ENCODE results near the gene PAQR5. TPM values are rescaled to one million over a fixed set of nuclear protein-coding genes. Genes with fewer than 3 reads are reported as not detected.
"Not testable (repeated sequence)": the region's sequence is repeated elsewhere in the genome, so short reads cannot be mapped to it uniquely, and the experiment has no call there.

The PAQR5 gene
- total RNA-seq, 1 experiment from 2014 or later = 0.03 TPM

DNA sequence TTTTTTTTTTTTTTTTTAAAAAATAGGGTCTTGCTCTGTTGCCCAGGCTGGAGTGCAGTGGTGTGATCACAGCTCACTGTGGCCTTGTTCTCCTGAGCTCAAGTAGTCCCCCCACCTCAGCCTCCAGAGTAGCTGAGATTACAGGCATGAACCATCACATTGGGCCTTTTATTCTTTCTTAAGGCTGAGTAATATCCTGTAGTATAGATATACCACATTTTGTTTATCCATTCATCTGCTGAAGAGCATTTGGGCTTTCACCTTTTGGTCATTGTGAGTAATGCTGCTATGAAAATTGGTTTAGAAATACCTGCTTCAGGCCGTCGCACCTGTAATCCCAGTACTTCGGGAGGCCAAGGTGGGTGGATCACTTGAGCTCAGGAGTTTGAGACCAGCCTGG lies 42.6 kb downstream of the PAQR5 start:
- in situ Hi-C loops (cut with HindIII; ENCODE audit: low sequenced_read_pairs) = no loop called here
- no peak for DNase-seq (ENCODE audit: low spot score)

DNA sequence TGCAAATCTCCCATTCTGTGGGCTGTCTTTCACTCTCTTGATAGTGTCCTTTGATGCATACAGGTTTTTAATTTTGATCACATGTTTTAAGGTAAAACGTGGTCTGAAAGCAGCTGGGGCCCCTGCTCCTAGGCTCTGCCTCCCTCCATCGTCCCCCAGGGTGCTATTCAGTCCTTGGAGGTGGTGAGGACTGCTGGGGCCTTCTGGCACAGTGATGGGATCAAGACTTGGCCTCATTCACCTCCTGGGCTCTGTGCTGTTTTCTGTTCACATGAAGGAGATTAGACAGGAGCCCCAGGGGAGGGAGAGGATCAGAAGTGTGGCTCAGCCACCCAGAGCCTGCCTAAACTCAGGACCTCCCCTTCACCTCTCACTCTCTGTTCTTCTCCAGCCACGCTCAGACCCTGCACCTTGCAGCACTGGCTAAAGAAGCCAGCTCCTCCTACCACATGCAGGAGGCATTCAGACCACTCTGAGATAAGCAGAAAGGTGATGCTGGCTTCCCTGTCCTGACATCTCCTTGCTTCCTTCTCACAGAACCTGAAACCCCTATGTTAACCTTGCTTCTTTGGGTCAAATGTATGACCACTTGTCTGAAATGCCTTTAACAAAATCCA lies 43.9 kb downstream of the PAQR5 start:
- in situ Hi-C loops (cut with HindIII; ENCODE audit: low sequenced_read_pairs) = no loop called here
- no peak for DNase-seq (ENCODE audit: low spot score)

DNA sequence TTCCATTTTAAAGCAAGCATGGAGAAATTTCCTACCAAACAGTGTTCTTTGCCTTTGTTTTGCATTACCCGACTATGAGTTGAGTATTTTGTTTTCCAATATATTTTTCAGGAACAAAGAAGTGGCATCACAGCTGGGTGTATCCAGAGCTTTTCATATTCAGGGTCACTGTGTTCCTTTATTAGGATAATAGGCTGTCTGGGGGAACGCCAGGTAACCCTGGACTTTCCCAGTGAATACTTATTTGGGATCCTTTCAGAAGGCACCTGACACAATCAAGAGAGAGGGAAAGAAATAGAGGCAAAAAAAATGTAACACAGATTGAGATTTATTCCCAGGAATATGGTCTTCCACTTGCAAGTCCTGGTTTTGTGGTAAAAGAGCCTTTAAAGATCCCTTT lies 44.4 kb downstream of the PAQR5 start:
- in situ Hi-C loops (cut with HindIII; ENCODE audit: low sequenced_read_pairs) = no loop called here
- DNase-seq (ENCODE audit: low spot score) = no peak

DNA sequence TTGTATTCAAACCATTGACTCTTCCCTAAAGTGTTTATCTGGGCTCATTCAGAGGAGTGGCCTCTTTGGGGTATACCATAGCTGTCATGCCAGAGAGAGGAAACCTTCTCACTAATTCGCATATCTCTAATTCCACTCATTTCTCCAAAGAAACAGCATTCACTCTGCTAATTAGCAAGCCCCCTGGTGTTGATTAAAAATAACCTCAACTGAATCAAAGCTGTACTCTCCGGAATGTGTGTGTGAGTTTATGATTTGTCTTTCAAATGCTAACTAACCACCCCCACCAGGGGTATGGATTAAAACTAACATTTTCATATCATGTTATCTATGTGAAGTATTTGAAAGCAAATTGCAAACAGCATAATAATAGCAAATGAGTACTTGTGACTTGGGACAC lies 45.5 kb downstream of the PAQR5 start:
- in situ Hi-C loops (cut with HindIII; ENCODE audit: low sequenced_read_pairs) = no loop called here
- no peak for DNase-seq (ENCODE audit: low spot score)

DNA sequence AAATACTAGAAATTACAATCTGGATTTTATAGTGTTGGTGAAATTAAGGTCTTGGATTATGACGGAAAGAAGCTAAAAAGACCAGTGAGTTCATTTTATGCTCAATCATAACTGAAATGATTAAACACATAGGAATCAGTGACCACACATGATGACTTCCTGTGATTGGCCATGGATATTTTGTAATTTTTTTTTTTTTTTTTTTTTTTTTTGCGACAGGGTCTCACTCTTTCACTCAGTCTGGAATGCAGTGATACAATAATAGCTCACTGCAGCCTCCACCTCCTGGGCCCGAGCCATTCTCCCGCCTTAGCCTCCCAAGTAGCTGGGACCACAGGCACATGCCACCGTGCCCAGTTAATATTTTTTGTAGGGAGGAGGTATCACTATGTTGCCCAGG lies 47.4 kb downstream of the PAQR5 start:
- in situ Hi-C loops (cut with HindIII; ENCODE audit: low sequenced_read_pairs) = no loop called here
- no peak for DNase-seq (ENCODE audit: low spot score)

DNA sequence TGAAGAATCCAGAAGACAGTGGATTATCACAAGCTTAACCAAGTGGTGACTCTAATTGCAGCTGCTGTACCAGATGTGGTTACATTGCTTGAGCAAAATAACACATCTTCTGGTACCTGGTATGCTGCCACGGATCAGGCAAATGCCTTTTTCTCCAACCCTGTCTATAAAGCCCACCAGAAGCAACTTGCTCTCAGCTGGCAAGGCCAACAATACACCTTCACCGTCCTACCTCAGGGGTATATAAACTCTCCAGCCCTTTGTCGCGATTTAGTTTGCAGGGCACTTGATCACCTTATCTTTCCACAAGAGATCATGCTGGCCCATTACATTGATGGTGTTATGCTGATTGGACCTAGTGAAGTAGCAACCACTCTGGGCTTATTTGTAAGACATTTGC lies 52.6 kb downstream of the PAQR5 start:
- in situ Hi-C loops (cut with HindIII; ENCODE audit: low sequenced_read_pairs) = no loop called here
- DNase-seq (ENCODE audit: low spot score) = no peak

DNA sequence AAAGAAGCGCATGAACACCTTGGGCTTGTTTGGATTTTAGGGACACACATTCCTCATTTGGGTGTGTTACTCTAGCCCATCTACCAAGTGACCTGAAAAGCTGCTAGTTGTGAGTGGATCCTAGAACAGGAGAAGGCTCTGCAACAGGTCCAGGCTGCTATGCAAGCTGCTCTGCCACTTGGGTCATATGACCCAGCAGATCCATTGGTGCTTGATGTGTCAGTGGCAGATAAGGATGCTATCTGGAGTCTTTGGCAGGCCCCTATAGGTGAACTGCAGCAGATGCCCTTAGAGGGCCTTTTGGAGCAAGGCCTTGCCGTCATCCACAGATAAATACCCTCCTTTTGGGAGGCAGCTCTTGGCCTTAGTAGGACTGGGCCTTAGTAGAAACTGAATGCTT lies 53.2 kb downstream of the PAQR5 start:
- no peak for DNase-seq (ENCODE audit: low spot score)
- in situ Hi-C loops (cut with HindIII; ENCODE audit: low sequenced_read_pairs) = no loop called here

DNA sequence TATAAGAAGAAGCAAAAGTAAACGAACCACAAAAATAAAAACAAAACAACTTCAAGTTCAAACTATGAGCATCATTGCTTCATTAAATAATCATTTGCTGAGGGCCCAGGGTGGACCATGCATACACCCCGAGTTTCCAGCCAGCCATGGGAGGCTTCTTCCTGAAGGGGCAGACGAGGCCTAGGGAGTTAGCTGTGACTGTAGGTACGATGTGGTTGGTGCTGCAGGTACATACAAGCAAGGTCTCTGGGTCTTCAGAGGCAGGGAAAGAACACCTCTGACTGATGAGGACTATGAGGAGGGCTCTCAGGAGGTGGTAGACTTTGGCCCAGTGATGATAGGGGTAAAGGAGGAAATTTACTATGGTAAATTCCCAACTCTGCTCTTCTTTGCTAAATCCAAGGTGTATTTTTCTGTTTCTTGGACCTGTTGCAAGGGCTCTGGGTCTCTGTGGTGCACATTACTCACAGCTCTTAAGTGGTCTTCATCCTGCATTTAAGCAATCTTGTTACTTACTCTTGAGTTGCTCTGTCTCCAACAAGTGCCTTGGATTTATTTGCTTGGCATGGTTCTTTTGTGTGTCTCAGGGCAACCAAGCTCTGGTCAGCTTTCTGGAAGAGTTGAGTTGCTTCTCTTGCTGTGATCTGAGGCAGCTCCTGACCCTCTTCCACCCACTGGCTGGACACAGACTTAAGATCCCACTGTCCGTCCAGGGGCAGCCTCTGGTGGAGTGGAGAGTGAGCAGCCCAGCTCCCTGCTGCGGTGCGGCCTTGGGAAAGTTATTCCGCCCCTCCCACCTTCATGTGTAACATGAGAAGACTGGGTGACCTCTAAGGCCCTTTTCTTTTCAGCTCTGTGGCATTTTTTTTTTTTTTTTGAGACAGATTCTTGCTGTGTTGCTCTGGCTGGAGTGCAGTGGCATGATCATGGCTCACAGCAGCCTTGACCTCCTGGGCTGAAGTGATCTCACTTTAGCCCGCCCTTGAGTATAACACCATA lies 59.4 kb downstream of the PAQR5 start:
- DNase-seq (ENCODE audit: low spot score) = no peak
- in situ Hi-C loops (cut with HindIII; ENCODE audit: low sequenced_read_pairs) = no loop called here

DNA sequence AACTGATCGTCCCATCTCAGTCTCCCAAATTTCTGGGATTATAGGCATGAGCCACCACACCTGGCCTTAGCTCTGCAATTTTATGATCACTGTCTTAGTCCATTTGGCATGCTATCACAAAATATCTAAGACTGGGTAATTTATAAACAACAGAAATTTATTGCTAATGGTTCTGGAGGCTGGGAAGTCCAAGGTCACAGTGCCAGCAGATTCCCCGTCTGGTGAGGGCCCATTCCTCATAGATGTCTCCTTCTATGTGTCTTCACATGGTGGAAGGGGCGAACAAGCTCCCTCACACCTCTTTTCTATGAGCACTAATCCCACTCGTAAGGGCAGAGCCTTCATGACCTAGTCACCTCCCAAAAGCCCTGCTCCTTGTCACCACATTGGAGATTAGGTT lies 60.1 kb downstream of the PAQR5 start:
- no peak for DNase-seq (ENCODE audit: low spot score)
- in situ Hi-C loops (cut with HindIII; ENCODE audit: low sequenced_read_pairs) = no loop called here

DNA sequence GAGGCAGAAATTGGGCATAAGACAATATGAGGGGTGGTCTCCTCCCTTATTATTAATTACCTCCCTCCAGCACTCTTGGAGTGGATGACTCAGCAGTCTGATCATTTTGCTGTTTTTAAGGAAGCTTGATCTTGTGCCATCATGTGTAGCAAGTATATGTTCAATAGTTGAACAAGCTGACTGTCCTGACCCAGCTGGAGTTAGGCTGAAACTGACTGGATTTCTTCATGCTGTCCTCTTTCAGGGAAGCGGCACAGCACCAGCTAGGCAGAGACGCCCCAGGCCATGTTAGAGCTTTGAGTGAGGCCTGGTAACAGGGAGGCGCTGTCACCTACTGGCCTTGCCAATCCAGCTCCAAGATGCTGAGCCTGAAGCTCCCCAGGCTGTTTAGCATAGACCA lies 61.0 kb downstream of the PAQR5 start:
- no peak for DNase-seq (ENCODE audit: low spot score)
- in situ Hi-C loops (cut with HindIII; ENCODE audit: low sequenced_read_pairs) = no loop called here

DNA sequence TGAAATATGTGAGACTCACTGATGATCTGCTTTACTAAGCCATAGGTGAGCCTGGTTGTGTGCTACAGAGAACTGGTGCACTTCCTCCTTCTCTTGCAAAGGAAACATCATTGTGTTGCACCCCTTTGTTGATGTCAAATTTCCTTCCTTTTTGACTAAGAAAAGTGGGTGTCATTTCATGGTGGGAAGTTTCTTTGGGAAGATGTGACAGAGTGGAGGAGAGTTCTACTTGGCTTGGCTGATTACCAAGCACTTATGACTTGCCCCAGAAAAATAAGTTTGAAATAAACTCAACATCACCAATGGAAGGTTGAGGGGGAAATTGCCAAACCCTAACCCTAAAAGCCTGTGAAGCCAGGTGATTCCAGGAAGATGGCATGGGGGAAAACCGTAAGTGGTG lies 61.9 kb downstream of the PAQR5 start:
- DNase-seq (ENCODE audit: low spot score) = no peak
- in situ Hi-C loops (cut with HindIII; ENCODE audit: low sequenced_read_pairs) = no loop called here

DNA sequence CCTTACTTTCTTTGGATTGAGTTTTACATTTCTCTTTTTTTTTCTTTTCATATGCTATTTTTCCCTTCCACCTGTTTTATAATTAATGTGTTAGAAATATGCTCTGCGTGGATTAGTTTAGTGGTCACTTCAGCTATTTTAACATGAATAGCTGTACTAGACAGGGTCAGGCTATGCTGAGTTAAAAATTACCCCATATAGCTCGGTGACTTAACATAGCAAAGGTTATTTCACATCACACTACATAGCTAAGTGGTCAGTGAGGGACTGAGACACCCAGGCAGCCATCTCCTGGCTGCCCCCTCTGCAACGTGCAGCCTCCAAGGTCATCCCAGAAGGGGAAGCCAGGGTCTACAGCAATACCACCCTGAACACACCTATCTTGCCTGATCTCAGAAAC lies 68.5 kb downstream of the PAQR5 start:
- in situ Hi-C loops (cut with HindIII; ENCODE audit: low sequenced_read_pairs) = no loop called here
- DNase-seq (ENCODE audit: low spot score) = no peak

DNA sequence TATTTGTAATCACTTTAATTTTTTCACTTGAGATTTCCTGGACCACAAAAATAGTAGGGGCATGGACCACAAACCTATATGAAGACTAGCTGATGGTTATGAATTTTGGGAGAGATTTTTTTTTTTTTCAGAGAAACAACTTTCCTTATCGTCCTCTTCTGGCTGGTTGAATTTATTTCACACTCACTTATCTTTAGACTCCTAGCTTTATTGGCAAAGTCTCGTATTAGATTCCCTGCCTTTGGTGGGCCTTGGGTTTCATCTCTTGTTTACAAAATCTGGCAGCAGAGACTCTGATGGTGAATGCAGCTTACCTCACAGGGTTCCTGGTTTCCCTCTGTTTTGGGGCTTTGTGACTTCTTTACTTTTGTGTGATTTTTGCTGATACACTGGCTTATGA lies 70.9 kb downstream of the PAQR5 start:
- in situ Hi-C loops (cut with HindIII; ENCODE audit: low sequenced_read_pairs) = no loop called here
- no peak for DNase-seq (ENCODE audit: low spot score)

DNA sequence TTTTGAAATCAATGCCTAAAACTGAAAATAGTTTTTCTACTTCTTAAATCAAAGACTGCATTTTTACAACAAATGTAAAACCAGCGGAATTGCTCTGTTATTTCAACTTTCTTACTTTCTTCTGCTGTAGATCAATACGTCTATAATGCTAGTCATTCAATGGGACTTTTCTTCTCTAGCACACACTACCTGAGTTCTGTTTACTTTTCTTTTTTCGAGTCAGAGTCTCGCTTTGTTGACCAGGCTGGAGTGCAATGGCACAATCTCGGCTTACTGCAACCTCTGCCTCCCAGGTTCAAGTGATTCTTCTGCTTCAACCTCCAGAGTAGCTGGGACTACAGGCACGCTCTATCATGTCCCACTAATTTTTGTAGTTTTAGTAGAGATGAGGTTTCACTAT lies 74.7 kb downstream of the PAQR5 start:
- no peak for DNase-seq (ENCODE audit: low spot score)
- in situ Hi-C loops (cut with HindIII; ENCODE audit: low sequenced_read_pairs) = no loop called here

DNA sequence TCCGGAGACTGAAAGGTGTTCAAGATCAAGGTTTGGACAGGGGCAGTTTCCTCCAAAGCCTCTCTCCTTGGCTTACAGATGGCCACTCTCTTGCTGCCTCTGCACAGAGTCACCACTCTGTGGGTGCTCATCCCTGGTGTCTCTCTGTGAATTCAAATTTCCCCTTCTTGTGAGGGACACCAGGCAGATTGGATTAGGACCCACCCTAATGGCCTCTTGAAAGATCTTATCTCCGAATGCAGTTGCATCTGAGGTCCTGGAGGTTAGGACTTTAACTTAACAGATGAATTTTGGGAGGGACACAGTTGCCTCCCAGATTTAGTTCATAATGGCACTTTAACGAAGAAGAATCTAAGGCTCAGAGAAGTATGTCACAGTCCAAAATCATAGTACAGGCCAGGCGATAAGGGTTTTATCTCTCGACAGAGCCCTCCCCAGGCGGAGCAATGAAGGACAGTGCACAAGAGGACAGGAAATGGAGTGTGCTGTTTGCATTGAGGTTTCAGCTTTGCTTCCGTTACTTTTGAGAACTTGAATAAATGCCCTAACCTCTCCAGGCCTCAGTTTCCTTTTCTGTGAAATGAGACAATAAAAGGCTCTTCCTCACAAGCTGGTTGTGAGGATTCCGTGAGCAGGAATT lies 76.6 kb downstream of the PAQR5 start:
- in situ Hi-C loops (cut with HindIII; ENCODE audit: low sequenced_read_pairs) = no loop called here
- DNase-seq (ENCODE audit: low spot score) = no peak

DNA sequence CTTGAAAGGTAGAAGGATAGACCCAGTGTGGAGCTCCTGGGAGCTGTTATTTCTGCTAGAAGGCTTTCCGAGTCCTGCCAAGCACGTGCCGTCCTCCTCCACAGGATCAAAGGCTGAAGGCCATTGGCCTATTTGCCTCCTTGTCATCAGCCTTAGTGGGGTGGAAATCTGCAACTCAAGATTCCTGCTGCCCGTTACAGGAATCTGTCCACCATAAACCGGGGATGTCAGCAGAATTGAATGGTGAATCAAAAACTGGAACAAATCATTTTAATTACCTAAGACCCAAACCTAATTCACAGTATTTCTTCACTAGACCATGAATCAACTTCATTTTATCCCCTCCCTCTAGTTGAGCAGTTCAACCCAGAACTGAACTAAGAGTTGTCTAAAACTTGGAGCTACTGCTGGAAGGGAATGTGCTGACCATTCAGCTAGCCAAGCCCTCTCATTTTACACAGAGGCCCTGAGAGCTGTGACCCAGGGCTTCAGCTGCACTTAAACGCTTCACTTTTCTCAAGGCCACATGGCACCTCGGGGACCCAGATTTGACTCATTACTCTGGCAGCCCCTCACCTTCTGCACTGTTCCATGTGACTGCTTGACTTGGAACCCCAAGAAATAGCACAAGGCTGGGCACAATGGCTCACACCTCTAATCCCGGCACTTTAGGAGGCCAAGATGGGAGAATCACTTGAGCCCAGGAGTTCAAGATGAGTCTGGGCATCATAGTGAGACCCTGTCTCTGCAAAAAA lies 78.7 kb downstream of the PAQR5 start:
- DNase-seq (ENCODE audit: low spot score) = no peak
- in situ Hi-C loops (cut with HindIII; ENCODE audit: low sequenced_read_pairs) = no loop called here

DNA sequence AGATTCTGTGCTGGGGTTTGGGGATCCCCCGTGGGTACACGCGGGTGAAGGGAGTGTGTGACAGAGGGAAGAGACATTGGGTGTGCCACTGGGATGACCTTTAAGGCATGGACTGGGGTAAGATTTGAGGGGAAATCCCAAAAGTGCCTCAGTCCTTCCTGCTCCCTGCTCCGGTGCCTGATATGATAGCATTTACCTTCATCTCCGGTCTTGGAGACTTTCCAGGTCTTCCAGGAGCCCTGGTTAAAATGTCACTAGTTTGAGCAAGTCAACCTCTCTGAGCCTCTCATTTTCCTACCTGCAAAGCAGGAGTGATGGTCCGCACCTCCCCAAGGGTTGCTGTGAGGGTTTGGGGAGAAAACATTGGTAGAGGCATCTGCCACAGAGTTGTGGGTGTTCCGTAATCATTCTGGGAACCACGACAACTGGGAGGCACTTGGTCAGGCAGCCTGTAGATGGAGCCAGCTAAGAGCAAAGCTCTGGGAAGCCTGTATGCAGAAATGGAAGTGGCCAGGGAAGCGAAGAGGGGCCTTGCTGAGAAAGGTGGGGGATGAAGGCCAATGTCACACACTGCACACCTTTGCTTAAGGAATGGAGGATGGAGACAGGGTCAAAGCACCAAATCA lies 81.5 kb downstream of the PAQR5 start:
- DNase-seq (ENCODE audit: low spot score) = no peak
- in situ Hi-C loops (cut with HindIII; ENCODE audit: low sequenced_read_pairs) = no loop called here

DNA sequence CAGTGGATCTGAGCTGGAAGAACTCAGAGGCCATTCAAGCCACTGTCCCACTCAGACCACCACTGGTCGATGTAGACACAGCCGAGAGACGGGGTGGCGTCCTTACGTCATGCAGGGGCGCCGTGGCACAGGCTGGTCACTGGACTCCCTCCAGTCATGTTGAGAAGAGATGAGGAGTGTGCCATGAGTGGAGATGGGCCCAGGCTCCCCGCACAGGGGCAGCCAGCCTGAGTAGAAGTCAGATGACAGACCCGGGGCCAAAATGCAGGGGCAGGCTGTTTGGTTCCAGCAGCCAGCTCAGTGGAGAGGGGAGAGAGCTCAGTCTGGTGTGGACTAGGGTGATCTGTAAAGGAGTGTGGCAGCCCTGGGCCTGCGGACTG lies 82.0 kb downstream of the PAQR5 start:
- in situ Hi-C loops (cut with HindIII; ENCODE audit: low sequenced_read_pairs) = no loop called here
- DNase-seq (ENCODE audit: low spot score) = no peak

DNA sequence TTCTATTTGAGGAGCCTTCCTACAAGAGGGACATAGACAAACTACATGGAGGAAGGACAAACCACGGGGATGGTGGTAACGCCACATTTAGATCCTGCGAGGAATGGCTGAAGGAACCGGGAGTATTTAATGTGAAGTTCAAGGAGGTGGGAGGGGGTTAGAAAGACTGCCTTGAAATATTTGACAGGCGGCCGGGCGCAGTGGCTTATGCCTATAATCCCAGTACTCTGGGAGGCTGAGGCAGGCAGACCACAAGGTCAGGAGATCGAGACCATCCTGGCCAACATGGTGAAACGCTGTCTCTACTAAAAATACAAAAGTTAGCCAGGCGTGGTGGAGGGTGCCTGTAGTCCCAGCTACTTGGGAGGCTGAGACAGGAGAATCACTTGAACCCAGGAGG lies 83.5 kb downstream of the PAQR5 start:
- in situ Hi-C loops (cut with HindIII; ENCODE audit: low sequenced_read_pairs); DNase-seq (ENCODE audit: low spot score): not testable (repeated sequence)

Measured in G401 (cell line).